Activated T-cell treated with anti-CD3 and anti-CD28 coated beads for 1 hour (primary cell): ENCODE data around the gene KLRC1.
"Not testable (repeated sequence)": the region's sequence is repeated elsewhere in the genome, so short reads cannot be mapped to it uniquely, and the experiment has no call there.

ENCODE experiments used
- DNase-seq: peaks from one replicate; pipeline ENCODE4 v3.0.0-alpha.2; 2020; ENCODE audit warnings: low read depth

Gene KLRC1

GRCh38 chr12:10420334-10420733 is 32.8 kb downstream of the KLRC1 start, which contains the start of gene KLRC3:
Gene KLRC3, minus strand, starts transcription at chr12:10420595. Its CDS starts 45 bp downstream, at chr12:10420550.
- DNase-seq: not testable (repeated sequence)

GRCh38 chr12:10409392-10409791 is 43.8 kb downstream of the KLRC1 start, which contains the start of gene KLRC4:
Gene KLRC4, minus strand, starts transcription at chr12:10409757. Its CDS starts 182 bp downstream, at chr12:10409575.
- DNase-seq: no peak

- DNase-seq: no peak
Observed at GRCh38 chr12:10408842-10409241, 44.3 kb downstream of the KLRC1 start.

- DNase-seq: no peak
Observed at GRCh38 chr12:10406725-10407124, 46.5 kb downstream of the KLRC1 start.

- no peak for DNase-seq
Observed at GRCh38 chr12:10405294-10405693, 47.9 kb downstream of the KLRC1 start.

DNA sequence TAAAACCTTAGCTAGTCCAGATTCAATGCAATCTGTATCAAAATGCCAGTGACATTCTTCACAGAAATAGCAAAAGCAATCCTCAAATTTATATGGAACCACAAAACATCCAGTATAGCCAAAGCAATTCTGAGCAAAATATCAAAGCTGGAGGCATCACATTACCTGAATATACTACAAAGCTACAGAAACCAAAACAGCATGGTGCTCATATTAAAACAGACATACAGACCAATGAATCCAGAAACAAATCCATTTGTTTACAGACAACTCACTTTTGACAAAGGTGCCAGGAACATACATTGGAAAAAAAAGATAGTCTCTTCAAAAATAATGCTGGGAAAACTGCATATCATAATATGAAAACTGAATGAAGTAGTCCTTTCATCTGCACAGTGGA is 48.4 kb downstream of the KLRC1 start:
- no peak for DNase-seq

DNA sequence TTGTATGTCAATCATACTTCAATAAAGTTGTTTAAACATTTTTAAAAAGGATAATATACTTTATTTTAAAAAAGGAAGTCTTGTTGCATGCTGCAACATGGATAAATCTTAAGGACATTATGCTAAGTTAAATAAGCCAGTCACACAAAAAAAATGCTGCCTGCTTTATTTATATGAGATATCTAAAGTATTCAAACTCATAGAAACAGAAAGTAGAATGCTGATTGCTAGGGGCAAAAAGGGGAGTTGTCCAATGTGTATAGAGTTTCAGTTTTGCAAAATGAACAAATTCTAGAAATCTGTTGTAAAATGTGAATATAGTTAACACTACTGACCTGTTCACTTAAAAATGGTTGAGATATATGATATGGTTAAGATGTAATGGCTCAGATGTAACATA is 52.3 kb downstream of the KLRC1 start:
- DNase-seq: no peak

- DNase-seq: no peak
Observed at GRCh38 chr12:10398168-10398567, 55.0 kb downstream of the KLRC1 start.

- no peak for DNase-seq
Observed at GRCh38 chr12:10397296-10397695, 55.9 kb downstream of the KLRC1 start.

- not testable (repeated sequence) for DNase-seq
Observed at GRCh38 chr12:10396176-10396575, 57.0 kb downstream of the KLRC1 start.
